Glutamatergic neuron (in vitro differentiated cells): ENCODE data around the gene MBNL3. TPM values are rescaled to one million over a fixed set of nuclear protein-coding genes. Genes with fewer than 3 reads are reported as not detected.

Experiments
- DNase-seq: peaks from one replicate; pipeline ENCODE4 v3.0.0; 2022
- H3K27ac Mint-ChIP-seq: one replicate; pipeline ENCODE4 v1.8.0; 2020; ENCODE audit warnings: mild to moderate bottlenecking, mixed read lengths, inconsistent platforms; ENCODE audit not compliant: unreplicated experiment
- H3K27me3 Mint-ChIP-seq: one replicate; pipeline ENCODE4 v1.8.0; 2020; ENCODE audit warnings: mild to moderate bottlenecking, moderate library complexity, mixed read lengths, inconsistent platforms; ENCODE audit not compliant: unreplicated experiment
- H3K36me3 Mint-ChIP-seq: one replicate; pipeline ENCODE4 v1.8.0; 2020; ENCODE audit warnings: mild to moderate bottlenecking, mixed read lengths, inconsistent platforms; ENCODE audit not compliant: unreplicated experiment
- H3K4me1 Mint-ChIP-seq: one replicate; pipeline ENCODE4 v1.8.0; 2020; ENCODE audit warnings: mild to moderate bottlenecking, low read depth, mixed read lengths, inconsistent platforms; ENCODE audit not compliant: unreplicated experiment
- H3K4me3 Mint-ChIP-seq: one replicate; pipeline ENCODE4 v1.8.0; 2020; ENCODE audit warnings: mild to moderate bottlenecking, mixed read lengths, inconsistent platforms; ENCODE audit not compliant: unreplicated experiment
- H3K9me3 Mint-ChIP-seq: one replicate; pipeline ENCODE4 v1.8.0; 2020; ENCODE audit warnings: mild to moderate bottlenecking, moderate library complexity, mixed read lengths, inconsistent platforms; ENCODE audit not compliant: unreplicated experiment
- CTCF ChIP-seq: fragments of 200-600 bp; sonication (generic); IDR thresholded peaks from one replicate; pipeline ENCODE4 v1.5.0; 2021; ENCODE audit not compliant: partially characterized antibody, unreplicated experiment
- total RNA-seq: library from RNA; stranded (reverse); fragmentation: NEBNext Ultra II Directional; extraction: Animal tissue kit (Norgen Biotek cat#: 25700); gene quantifications from one replicate; pipeline ENCODE4 v1.2.1, GENCODE V29; 2021; ENCODE audit not compliant: unreplicated experiment

Gene MBNL3
- total RNA-seq, 1 donor from 2014 or later, result 1.0 TPM

GRCh38 chrX:132501606-132502005 is 12.8 kb upstream of the MBNL3 start:
- Mint-ChIP-seq H3K4me3 (no peak overlapping the region), H3K36me3 (no peaks in the 10 kb centered on the region), H3K4me1 (no peaks in the 10 kb centered on the region), H3K27me3 (no peaks in the 10 kb centered on the region), H3K27ac (no peak overlapping the region), H3K9me3 (no peaks in the 10 kb centered on the region)
- TF ChIP-seq CTCF, result no peak
- no peak for DNase-seq

- Mint-ChIP-seq H3K4me1 (no peaks in the 10 kb centered on the region), H3K9me3 (no peaks in the 10 kb centered on the region), H3K4me3 (no peak overlapping the region), H3K27ac (no peak overlapping the region), H3K27me3 (no peaks in the 10 kb centered on the region), H3K36me3 (no peaks in the 10 kb centered on the region)
- TF ChIP-seq CTCF, result no peak
- DNase-seq, result no peak
Measured at GRCh38 chrX:132497432-132497831, 8.6 kb upstream of the MBNL3 start.

GRCh38 chrX:132493095-132493494 is 4.3 kb upstream of the MBNL3 start:
- Mint-ChIP-seq H3K27me3 (peaks cover 3% of the 10 kb centered on the region), H3K36me3 (no peaks in the 10 kb centered on the region), H3K4me3 (no peak overlapping the region), H3K9me3 (peaks cover 2% of the 10 kb centered on the region), H3K27ac (no peak overlapping the region), H3K4me1 (no peaks in the 10 kb centered on the region)
- no peak for DNase-seq
- TF ChIP-seq CTCF, result no peak

DNA sequence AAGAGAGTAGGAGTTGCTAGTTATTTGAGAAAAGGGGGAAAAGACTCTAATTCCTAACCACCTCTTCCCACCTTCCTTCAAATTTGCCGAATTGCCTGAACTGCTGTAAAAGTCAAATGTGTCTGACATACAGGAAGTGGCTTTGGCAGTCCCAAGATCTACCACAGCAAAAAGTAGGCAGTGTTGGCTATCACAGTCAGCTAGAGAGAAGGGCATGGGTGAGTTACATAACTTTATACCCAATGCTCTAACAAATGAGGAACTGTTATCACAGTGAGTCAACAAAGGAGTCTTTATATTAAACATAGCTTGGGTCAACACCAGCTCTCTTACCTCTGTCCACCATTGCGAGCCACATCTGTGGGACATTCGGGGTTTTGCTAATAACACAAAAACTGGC is 2.4 kb upstream of the MBNL3 start:
- TF ChIP-seq CTCF, result no peak

GRCh38 chrX:132489578-132490419 is 961 bp upstream of the MBNL3 start:
- DNase-seq, result peak; percentile 27
- Mint-ChIP-seq H3K4me1 (no peaks in the 10 kb centered on the region), H3K4me3 (peak overlapping the region; percentile 79), H3K36me3 (no peaks in the 10 kb centered on the region), H3K27ac (no peak overlapping the region), H3K9me3 (peaks cover 2% of the 10 kb centered on the region), H3K27me3 (peaks cover 3% of the 10 kb centered on the region)
- TF ChIP-seq CTCF, result no peak

More for the DNA sequence above, 2.4 kb upstream of the MBNL3 start:
- Mint-ChIP-seq H3K4me1 (no peaks in the 10 kb centered on the region), H3K4me3 (no peak overlapping the region), H3K27ac (no peak overlapping the region), H3K9me3 (peaks cover 2% of the 10 kb centered on the region), H3K27me3 (peaks cover 3% of the 10 kb centered on the region), H3K36me3 (no peaks in the 10 kb centered on the region)
- DNase-seq, result no peak
